ENCODE results near the gene PSMD1.
A peak's percentile ranks its signal among the peaks of the same experiment; 100 is the strongest.
"Not testable (repeated sequence)": the region's sequence is repeated elsewhere in the genome, so short reads cannot be mapped to it uniquely, and the experiment has no call there.

PSMD1 gene

GRCh38 chr2:231117922-231118613 lies 61.4 kb downstream of the PSMD1 start:
- no peak for DNase-seq

GRCh38 chr2:231118614-231118942 lies 61.9 kb downstream of the PSMD1 start:
- no peak for DNase-seq

- DNase-seq = no peak
Observed at GRCh38 chr2:231123362-231123898, 66.8 kb downstream of the PSMD1 start.

GRCh38 chr2:231124838-231125568 lies 68.3 kb downstream of the PSMD1 start, which contains the start of gene HTR2B:
HTR2B (minus strand) TSS chr2:231125042; CDS start chr2:231123764, 1,278 bp downstream.
- DNase-seq = no peak

DNA sequence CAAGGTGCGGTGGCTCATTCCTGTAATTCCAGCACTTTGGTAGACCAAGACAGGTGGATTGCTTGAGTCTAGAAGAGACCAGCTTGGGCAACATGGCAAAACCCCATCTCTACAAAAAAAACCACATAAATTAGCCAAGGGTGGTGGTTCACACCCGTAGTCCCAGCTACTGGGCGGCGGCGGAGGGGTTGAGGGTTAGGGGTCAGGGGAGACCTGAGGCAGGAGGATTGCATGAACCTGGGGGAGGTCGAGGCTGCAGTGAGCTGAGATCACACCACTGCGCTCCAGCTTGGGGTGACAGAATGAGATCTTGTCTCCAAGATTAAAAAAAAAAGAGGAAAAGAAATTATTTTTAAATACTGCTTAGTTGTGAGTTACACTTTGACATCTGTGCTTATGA lies 69.5 kb downstream of the PSMD1 start:
- DNase-seq = no peak

- DNase-seq = no peak
Observed at GRCh38 chr2:231127480-231127879, 70.8 kb downstream of the PSMD1 start.

DNA sequence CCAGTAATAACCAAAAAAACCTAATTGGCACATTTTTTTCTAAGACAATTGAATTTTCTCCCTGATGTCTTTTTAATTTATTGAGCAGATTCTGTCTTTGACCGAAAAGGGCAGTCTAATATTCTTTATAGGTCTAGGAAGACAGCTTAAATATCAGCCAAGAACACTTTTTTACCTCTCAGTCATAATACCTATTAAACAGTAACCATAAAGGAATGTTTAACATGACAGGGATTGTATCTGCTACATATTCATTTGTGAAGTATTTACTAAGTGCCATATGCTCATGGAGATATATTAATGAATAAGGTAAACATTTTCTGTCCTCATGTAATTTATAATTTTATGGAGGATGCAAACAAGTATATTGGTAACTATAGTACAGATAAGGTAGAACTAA lies 71.3 kb downstream of the PSMD1 start:
- DNase-seq = no peak

DNA sequence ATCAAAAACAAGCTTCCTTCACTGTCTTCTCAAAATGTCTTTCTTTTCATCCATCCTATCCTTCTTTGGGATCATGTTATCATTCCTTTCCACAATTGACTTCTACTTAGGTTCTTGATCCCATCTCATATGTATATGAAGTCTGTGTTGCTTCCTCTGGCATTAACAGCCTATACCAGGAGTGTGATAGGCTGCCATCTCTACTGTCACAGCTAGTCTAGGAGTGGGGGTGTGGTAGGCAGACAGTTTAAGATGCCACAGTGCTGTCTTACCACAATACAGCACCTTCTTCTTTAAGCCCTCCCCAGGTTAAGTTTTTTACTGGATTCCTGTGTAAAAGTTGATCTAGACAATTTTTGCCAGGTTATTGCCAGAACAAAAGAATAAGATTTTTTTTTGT lies 71.9 kb downstream of the PSMD1 start:
- no peak for DNase-seq

GRCh38 chr2:231129216-231129615 lies 72.5 kb downstream of the PSMD1 start:
- DNase-seq = no peak

GRCh38 chr2:231130336-231131056 lies 73.8 kb downstream of the PSMD1 start:
- DNase-seq = no peak

DNA sequence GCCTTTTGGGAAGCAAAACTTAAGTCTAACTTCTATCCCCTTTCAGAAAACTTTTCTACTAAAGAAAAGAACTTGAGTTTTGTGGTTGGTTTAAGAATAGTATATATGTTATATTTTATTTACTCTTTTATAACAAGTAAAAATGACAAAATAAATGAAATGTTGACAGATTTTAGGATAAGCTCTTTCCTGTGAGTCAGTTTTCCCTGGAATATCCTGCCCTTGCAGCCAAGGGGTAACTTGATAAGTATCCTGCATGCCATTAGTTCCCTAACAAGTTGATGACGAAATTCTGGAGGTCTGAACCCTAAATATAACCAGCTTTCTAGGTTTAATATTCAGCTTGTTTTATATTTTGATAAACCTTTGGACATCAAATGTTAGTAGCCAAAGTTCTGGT lies 75.5 kb downstream of the PSMD1 start:
- no peak for DNase-seq

- no peak for DNase-seq
Observed at GRCh38 chr2:231133365-231134099, 76.9 kb downstream of the PSMD1 start.

GRCh38 chr2:231134910-231135655 lies 78.4 kb downstream of the PSMD1 start:
- DNase-seq = peak in 1 of 2 experiments; percentile 59

DNA sequence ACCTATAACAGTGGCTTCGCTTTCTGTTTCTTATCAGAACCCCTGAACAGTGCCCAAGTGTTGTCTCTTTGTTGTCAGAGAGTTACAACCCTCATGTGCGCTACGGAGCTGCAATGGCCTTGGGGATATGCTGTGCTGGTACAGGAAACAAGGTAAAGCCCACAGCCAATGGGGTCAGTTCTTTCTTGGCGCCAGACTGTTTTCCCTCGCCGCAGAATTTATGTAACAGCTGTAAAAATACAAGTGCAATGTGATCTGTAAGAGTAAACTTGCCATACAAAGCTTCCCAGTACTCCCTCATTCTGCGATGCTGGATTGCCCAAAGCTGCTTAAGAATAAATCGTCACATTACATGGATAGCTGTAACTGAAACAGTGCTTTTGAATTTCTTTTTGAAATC lies 82.0 kb downstream of the PSMD1 start:
- DNase-seq = peak in 1 of 2 experiments; percentile 17

DNA sequence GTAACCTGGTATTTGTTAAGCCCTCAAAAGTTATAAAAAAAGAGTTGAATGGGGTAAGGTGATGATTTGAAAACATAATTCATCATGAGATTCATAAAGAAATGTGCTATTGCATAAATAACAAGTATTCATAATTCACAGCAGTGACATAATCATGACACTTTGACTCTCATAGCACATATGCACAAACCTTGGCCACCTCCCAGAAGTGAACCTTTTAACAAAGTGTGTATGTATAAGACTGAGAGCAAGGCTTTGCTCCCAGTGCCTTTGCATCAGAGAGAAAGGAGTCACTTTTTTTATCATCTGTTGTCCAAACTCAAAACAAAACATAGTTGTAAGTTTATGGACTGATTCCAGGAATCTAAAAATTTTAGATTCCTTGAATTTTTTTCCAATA lies 83.1 kb downstream of the PSMD1 start:
- no peak for DNase-seq

GRCh38 chr2:231140808-231141207 lies 84.1 kb downstream of the PSMD1 start:
- DNase-seq = not testable (repeated sequence)

DNA sequence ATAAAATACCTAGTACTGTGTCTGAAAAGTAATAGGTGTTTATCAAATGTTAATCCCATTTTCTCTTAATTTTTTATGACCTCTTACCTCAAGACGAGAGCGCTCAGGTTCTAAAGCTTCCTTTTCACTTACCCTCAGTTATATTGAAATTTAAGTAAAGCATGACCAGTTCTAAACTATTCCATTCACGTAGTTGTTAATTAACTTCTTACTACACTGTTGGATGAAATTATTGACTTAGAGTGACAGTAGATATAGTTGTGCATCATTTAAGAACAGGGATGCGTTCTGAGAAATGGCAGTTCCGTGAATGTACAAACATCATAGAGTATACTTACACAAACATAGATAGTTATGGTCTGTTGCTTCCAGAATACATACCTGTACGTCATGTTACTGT lies 88.2 kb downstream of the PSMD1 start:
- no peak for DNase-seq

GRCh38 chr2:231146665-231147064 lies 90.0 kb downstream of the PSMD1 start:
- DNase-seq = no peak

DNA sequence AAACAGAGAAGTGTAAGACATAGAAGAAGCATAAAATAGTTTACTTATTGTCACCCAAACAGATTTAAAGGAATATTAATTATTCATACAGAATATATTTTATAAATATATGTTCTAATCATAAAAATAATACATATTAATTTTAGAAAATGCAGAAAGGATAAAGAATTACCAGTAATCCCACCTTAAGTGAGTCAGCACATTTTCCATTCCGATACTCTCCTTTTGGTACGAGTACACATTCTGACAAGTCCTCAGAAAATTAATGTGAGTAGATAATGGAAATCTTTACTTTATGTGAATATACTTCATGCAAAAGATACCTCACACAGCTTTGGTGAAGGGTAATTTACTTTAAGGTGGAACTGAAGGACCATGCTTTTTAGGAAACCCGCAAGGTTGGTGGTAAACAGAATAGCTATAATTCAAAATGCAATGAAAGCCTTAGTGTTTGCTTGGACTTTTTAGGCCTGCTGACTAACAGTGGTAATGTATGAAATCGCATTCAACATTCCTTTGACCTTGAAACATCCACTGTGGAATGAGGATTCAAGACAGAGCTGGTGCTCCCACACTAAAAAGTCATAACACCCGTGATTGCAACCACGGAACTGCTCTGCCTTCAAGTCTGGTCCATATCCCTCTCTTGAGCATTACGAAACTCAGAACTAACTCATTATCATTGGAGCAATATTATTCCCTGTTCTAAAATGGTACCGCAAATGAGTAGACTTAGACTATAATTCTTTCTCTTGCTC lies 96.3 kb downstream of the PSMD1 start:
- no peak for DNase-seq

DNA sequence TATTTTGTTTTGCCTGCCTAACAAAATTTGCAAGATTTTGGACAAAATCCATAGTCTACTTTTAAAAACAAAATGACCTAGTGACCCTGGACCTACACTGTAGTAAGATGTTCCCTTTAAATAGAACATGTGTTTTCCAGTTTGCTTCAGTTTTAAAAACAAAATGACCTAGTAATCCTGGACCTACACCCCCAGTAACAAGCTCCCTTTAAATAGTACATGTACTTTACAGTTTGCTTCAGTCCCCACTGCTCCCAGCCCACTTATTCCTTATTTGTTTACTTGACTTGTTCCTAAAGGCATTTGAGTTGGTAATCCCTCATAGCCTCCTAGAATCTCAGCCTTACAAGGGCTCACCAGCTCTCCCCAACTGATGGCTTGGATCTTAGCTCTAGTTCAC lies 102.6 kb downstream of the PSMD1 start:
- DNase-seq = no peak

- no peak for DNase-seq
Observed at GRCh38 chr2:231160701-231161100, 104.0 kb downstream of the PSMD1 start.

Measured in NCI-H524 (cell line).